CD4-positive, alpha-beta T cell treated with Interleukin-17A for 4 hours (primary cell): Measurements from ENCODE around the gene TNFRSF25.
"Not testable (repeated sequence)": the region's sequence is repeated elsewhere in the genome, so short reads cannot be mapped to it uniquely, and the experiment has no call there.

ENCODE experiments used
- DNase-seq: peaks from one replicate; pipeline ENCODE4 v3.0.0-alpha.2; 2020; ENCODE audit warnings: mixed read lengths

Gene TNFRSF25

GRCh38 chr1:6429660-6430411, 36.1 kb downstream of the TNFRSF25 start:
- DNase-seq: not testable (repeated sequence)

GRCh38 chr1:6428453-6428852, 37.5 kb downstream of the TNFRSF25 start:
- DNase-seq: not testable (repeated sequence)

- DNase-seq: no peak
These were observed 38.3 kb downstream of the TNFRSF25 start for GRCh38 chr1:6427441-6428390.

DNA sequence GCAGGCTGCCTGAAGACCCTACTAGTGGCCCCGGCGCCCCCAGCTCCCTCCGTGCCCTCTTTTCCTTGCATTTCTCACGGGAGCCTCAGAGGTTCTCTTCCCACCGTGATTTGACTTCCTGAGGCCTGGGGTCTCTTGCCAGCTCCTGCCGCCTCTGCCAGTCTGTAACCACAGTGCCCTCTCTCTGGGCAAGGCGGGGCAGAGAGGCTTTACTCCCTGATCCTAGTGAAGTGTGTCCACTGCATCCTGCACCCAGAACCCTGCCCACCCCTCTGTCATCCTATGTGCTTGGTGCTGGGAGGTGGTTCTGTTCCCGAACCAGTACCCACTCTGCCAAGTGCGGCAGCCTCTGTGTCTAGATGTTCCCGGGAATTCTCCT, 39.0 kb downstream of the TNFRSF25 start:
- no peak for DNase-seq

DNA sequence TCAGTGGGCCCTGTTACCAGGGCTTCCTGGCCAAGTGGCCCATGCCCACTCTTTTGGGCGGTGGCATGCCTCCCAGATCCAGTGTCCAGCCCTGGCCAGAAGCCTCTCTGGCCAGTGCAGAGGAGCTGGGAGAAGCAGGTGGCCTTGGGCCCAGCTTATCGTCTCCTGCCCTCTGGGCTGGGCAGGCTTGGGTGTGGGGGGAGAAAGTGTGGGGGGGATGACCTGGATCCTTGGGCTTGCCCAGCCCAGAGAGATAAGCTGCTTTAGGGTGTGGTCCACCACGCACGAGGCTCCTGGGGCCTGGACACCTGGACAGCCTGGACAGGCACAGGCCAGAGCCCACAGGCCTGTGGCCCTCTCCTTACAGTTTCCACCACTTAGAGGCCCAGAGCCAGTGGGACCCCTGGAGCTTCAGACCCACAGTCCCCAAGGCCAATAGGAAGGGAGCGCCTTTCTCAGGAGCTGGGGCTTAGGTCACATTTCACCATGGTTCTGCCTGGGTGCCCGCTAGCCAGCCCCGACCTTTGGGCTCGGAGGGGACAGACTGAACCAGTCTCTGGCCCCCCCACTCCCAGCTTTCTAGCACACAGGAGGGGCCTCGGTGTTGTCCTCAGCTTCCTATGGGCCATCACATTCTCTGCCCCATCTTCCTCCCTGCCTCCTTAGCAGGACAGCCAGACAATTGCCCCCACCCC, 39.5 kb downstream of the TNFRSF25 start:
- no peak for DNase-seq

- DNase-seq: no peak
These were observed 40.3 kb downstream of the TNFRSF25 start for GRCh38 chr1:6425658-6426057.

DNA sequence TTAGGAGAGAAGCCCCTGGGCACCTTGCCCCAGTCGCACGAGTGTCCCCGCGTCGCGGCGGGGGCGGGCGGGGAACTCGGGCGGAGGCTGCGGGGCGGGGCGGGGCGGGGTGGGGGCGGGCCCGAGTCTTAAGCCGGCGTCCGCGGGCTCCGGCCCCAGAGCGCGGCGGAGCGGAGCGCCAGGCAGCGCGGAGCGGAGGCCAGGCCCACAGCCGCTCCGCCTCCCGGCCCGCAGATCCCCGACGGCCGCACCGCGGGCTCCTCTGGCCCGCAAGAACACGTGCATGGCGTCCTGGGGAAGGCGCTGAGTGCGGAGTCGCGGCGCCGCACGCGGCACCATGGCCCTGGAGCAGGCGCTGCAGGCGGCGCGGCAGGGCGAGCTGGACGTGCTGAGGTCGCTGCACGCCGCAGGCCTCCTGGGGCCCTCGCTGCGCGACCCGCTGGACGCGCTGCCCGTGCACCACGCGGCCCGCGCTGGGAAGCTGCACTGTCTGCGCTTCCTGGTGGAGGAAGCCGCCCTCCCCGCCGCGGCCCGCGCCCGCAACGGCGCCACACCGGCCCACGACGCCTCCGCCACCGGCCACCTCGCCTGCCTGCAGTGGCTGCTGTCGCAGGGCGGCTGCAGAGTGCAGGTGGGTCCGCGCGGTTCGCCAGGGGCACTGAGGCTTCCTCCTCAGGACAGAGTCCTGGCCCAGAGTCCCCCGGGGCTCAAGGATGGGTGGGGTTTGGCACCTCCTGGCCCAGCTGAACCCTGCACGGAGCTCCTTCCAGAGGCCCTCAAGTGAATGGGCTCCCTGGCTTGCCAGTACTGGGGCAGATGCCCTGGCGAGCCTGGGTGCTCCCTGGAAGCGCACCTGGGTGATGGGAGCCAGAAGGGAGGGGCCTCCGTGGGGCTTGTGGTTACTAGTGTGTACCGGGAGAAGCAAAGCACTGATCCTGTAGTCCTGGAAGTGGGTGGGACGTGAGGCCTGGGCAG, 41.1 kb downstream of the TNFRSF25 start, which contains the start of gene ESPN:
ESPN (plus strand) TSS at position 158 of the 975 bp plus-strand sequence; CDS start at position 338, 180 bp downstream.
- peak; percentile 28 for DNase-seq

GRCh38 chr1:6424000-6424565, 41.9 kb downstream of the TNFRSF25 start:
- DNase-seq: no peak

- DNase-seq: peak; percentile 82
These were observed 42.5 kb downstream of the TNFRSF25 start for GRCh38 chr1:6423321-6423999.

GRCh38 chr1:6421266-6421665, 44.7 kb downstream of the TNFRSF25 start:
- no peak for DNase-seq

DNA sequence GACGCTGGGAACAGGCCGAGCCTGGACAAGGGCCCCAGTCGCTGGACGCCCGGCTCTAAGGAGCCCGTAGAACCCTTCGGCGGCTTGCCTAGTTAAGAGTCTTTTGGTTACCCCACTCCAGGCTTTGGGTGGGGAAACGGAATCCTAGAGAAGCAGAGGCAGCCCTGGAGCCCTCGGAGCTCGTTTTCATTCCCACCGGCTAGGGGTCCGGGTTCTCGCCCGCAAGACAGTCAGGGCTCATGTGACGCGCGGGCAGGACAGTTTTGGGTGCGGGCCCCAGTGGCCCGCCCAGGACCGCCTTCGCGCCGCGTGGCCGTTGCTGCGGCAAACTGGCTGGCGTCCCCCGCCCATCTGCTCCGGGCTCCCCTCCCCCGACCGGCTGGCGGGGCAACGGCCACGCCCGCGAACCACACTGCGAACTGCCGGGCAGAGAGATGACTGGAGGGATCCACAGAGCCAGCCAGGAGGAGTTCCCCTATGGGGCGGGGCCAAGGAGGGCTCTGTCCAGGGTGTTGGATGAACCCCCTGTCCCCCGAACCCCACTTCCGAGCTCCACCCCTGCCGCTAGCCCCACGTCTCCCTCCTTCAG, 45.4 kb downstream of the TNFRSF25 start:
- no peak for DNase-seq

DNA sequence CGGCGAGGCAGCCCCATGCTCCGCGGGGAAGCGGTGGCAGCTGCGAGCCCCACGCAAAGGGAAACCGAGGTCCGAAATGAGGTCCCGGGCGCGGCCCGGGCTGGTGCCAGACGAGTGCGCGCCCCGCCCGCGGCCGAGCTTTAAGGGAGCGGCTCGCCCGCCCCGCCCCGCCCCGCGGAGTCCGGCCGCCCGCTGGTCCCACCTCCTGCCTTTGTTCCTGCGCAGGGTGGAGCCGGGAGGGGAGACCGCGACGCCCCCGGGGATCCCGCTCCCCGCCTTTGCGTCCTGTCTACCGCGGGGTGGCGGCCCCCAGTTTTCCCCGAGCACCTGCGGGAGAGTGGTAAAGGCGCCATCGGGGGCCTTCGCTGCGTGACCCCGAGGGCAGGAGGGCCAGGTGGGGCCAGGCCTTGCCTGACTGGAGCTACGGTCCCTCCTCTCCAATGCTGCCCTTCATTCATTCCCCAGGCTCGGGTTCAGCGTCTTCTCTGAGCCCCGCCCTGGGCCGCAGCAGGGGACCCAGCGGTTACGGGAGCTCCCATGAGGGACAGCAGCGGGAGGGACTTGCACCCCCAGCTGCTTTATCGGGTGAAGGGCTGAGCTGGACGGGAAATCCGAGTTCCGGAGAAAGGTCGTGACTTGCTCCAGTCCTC, 46.0 kb downstream of the TNFRSF25 start, which contains the start of gene HES2:
HES2 (minus strand) TSS at position 116 of the 650 bp plus-strand sequence; CDS start at position 17, 99 bp downstream.
- peak; percentile 25 for DNase-seq

DNA sequence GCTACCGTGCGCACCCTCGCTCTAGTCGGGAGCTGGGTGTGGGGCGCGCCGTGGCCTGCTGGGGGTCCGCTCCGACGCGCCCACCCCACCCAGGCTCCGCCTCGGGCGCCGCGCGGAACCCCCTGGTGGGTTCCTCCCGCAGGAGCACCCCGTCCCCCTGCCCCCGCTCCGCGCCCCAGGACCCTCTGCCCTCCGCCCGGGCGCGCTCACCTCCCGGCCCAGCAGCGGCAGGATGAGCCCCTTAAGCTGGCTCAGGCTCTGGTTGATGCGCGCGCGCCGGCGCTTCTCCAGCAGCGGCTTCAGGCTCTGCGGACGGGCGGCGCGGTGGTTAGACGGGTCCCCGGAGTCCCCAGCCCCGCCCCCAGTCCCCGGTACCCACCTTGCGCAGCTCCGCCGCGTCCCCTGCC, 46.6 kb downstream of the TNFRSF25 start:
- peak; percentile 21 for DNase-seq

GRCh38 chr1:6418668-6419396, 47.1 kb downstream of the TNFRSF25 start:
- no peak for DNase-seq

DNA sequence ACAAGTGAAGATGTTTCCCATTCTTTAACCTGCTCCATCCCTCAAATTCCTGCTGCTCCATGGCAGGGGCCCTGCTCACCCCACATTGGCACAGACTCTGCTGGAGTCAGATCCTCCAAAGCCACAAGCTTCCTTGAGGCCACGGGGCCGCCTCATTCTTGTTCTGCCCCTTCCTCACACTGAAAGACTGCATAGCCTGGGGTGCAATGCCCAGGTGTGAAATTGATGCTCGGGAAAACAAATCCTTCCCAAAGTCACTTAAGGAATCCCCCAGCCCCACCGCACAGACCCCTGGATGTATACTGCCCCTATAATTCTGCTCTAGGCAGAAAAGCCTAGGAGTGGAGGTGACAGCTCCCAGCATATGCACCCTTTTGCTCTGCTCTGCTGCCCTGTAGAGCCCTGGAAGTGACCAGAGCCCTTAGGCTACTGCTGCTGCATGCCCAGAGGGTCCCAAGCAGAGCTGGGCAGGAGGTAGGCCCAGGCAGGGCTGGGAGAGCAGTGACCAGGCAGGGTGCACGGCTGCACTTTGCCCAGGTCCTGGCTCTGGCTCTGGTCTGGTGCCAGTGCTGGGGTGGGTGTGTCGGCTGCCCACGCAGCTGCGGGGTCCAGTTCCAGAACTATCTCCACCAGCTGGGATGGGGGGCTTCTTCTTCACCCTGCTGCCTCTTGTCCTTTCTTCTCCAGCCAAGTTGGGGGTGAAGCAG, 47.9 kb downstream of the TNFRSF25 start:
- DNase-seq: no peak

DNA sequence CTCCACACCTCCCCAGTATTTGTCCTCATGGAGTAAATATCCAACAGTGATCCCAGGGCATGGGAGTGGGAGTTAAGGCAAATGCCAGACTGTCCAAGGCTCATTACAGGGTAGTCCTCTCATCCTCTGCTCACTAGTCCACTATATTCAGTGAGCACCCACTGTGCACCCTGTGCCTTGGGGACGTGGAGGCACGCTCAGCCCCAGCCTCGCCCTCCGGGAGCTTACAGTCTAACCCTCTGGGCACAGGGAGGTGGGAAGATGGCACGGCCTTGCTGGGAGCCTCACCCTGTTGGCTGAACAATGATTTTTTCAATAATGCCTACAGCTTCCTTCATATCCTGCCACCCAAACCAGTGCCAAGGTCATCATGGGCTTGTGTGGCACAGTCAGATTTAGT, 49.1 kb downstream of the TNFRSF25 start:
- DNase-seq: no peak

GRCh38 chr1:6416295-6416656, 49.7 kb downstream of the TNFRSF25 start:
- no peak for DNase-seq

- DNase-seq: no peak
These were observed 50.9 kb downstream of the TNFRSF25 start for GRCh38 chr1:6414881-6415626.
